Thoracic aorta (tissue), 2 donors: ENCODE measurements around the gene MROH8. TPM values are rescaled to one million over a fixed set of nuclear protein-coding genes. Genes with fewer than 3 reads are reported as not detected.

Source experiments
- ATAC-seq: fragments of 150-250 bp; one replicate; pipeline ENCODE4 v1.8.0; 2017; ENCODE audit warnings: low read depth; ENCODE audit not compliant: insufficient number of reproducible peaks, low FRiP score
- DNase-seq: peaks from one replicate; pipeline ENCODE4 v3.0.0-alpha.2; 2020; ENCODE audit warnings: low spot score
- H3K27ac ChIP-seq, 2 donors: fragments of 200-600 bp; sonication (generic); 1 replicate in 1 of 2; 2 replicates in 1 of 2; pipeline ENCODE4 v1.5.1; 2016; ENCODE audit warnings: mild to moderate bottlenecking in 2 of 2, moderate library complexity in 2 of 2
- H3K27me3 ChIP-seq: fragments of 200-600 bp; sonication (generic); replicated peaks from 2 replicates; pipeline ENCODE4 v1.6.0; 2016; ENCODE audit warnings: mild to moderate bottlenecking; ENCODE audit not compliant: insufficient read depth
- H3K36me3 ChIP-seq: fragments of 200-600 bp; sonication (generic); one replicate; pipeline ENCODE4 v1.5.1; 2016
- H3K4me1 ChIP-seq, 2 donors: fragments of 200-600 bp; sonication (generic); 1 replicate in 1 of 2; 2 replicates in 1 of 2; pipeline versions ENCODE4 v1.5.1 to v1.6.0; 2016; ENCODE audit warnings: low read depth in 2 of 2, mild to moderate bottlenecking in 1 of 2; ENCODE audit not compliant: control insufficient read depth in 1 of 2
- H3K4me3 ChIP-seq: fragments of 200-600 bp; sonication (generic); 2 replicates; pipeline ENCODE4 v1.5.1; 2016; ENCODE audit warnings: mild to moderate bottlenecking
- H3K9me3 ChIP-seq: fragments of 200-600 bp; sonication (generic); 2 replicates; pipeline ENCODE4 v1.5.1; 2016
- CTCF ChIP-seq: fragments of 200-600 bp; sonication (generic); IDR thresholded peaks from one replicate; pipeline ENCODE4 v1.5.1; 2019; ENCODE audit warnings: antibody characterized with exemption
- total RNA-seq, 2 donors: library from RNA; depleted of rRNA; stranded (reverse); fragments of >200 nt; gene quantifications; one replicate each; pipeline versions ENCODE4 v1.1.0 to v1.2.3, GENCODE V29; 2016

Gene MROH8
- total RNA-seq, 2 donors from 2014 or later, result 1.6 to 12.7 TPM

GRCh38 chr20:37108676-37109075 lies 70.7 kb downstream of the MROH8 start:
- DNase-seq, result no peak
- Histone ChIP-seq H3K4me1 (no peaks in the 10 kb centered on the region), H3K36me3 (no peaks in the 10 kb centered on the region), H3K27me3 (no peaks in the 10 kb centered on the region), H3K9me3 (no peaks in the 10 kb centered on the region), H3K4me3 (no peak overlapping the region), H3K27ac (no peak overlapping the region)
- ATAC-seq, result no peak
- TF ChIP-seq CTCF, result no peak

GRCh38 chr20:37102571-37102970 lies 76.8 kb downstream of the MROH8 start:
- H3K4me3 ChIP-seq, result no peak overlapping the region
- DNase-seq (no peak), ATAC-seq (no peak)
- H3K36me3 ChIP-seq, result no peaks in the 10 kb centered on the region
- no peaks in the 10 kb centered on the region for H3K4me1 ChIP-seq
- no peaks in the 10 kb centered on the region for H3K27me3 ChIP-seq
- H3K9me3 ChIP-seq, result no peaks in the 10 kb centered on the region
- no peak for TF ChIP-seq CTCF
- H3K27ac ChIP-seq, result no peak overlapping the region

GRCh38 chr20:37096415-37097041 lies 82.8 kb downstream of the MROH8 start:
- TF ChIP-seq CTCF, result no peak
- no peak for DNase-seq
- no peaks in the 10 kb centered on the region for H3K27me3 ChIP-seq

GRCh38 chr20:37095599-37096414 lies 83.5 kb downstream of the MROH8 start, which contains the start of gene RBL1:
TSS of gene RBL1 (minus strand) at chr20:37095997. CDS start at chr20:37095928, 69 bp downstream.
- no peaks in the 10 kb centered on the region for H3K9me3 ChIP-seq
- H3K4me1 ChIP-seq, result peaks cover 8 to 15% of the 10 kb centered on the region in 2 donors
- DNase-seq, result peak; percentile 25
- peak within 1 kb of the TSS; percentile 39 to 55 for H3K27ac ChIP-seq
- ATAC-seq, result peak; percentile 67
- H3K27me3 ChIP-seq, result no peaks in the 10 kb centered on the region
- no peaks in the 10 kb centered on the region for H3K36me3 ChIP-seq
- no peak for TF ChIP-seq CTCF
- peak within 1 kb of the TSS; percentile 82 for H3K4me3 ChIP-seq

More at GRCh38 chr20:37096415-37097041, 82.8 kb downstream of the MROH8 start:
- H3K4me1 ChIP-seq, result peaks cover 8 to 15% of the 10 kb centered on the region in 2 donors
- no peaks in the 10 kb centered on the region for H3K36me3 ChIP-seq
- H3K9me3 ChIP-seq, result no peaks in the 10 kb centered on the region
- ATAC-seq, result no peak
- peak overlapping the region in 1 of 2 donors; percentile 55 for H3K27ac ChIP-seq
- peak overlapping the region; percentile 82 for H3K4me3 ChIP-seq

GRCh38 chr20:37095108-37095598 lies 84.2 kb downstream of the MROH8 start:
- TF ChIP-seq CTCF, result no peak
- no peaks in the 10 kb centered on the region for H3K9me3 ChIP-seq
- H3K36me3 ChIP-seq, result no peaks in the 10 kb centered on the region
- peak overlapping the region; percentile 82 for H3K4me3 ChIP-seq
- ATAC-seq (no peak), DNase-seq (no peak)
- no peaks in the 10 kb centered on the region for H3K27me3 ChIP-seq
- H3K27ac ChIP-seq, result no peak overlapping the region
- H3K4me1 ChIP-seq, result peaks cover 8 to 15% of the 10 kb centered on the region in 2 donors
